Upper lobe of right lung (tissue), 1 donor: ENCODE results near the gene TM9SF4. TPM values are rescaled to one million over a fixed set of nuclear protein-coding genes. Genes with fewer than 3 reads are reported as not detected.

ENCODE experiments used
- ATAC-seq: fragments of 200-7000 bp; cut with Tn5 transposase; one replicate; pipeline ENCODE4 v1.9.1; 2020; ENCODE audit warnings: mild to moderate bottlenecking, moderate library complexity
- DNase-seq: peaks from one replicate; pipeline ENCODE4 v3.0.0-alpha.2; 2020
- H3K27ac ChIP-seq: fragments of 200-600 bp; one replicate; pipeline ENCODE4 v1.8.0; 2022
- H3K27me3 ChIP-seq: fragments of 200-600 bp; one replicate; pipeline ENCODE4 v1.8.0; 2022; ENCODE audit warnings: mild to moderate bottlenecking
- H3K36me3 ChIP-seq: fragments of 200-600 bp; one replicate; pipeline ENCODE4 v1.8.0; 2022
- H3K4me1 ChIP-seq: fragments of 200-600 bp; one replicate; pipeline ENCODE4 v1.8.0; 2022
- H3K4me3 ChIP-seq: fragments of 200-600 bp; one replicate; pipeline ENCODE4 v1.8.0; 2022; ENCODE audit warnings: mild to moderate bottlenecking
- H3K9me3 ChIP-seq: fragments of 200-600 bp; one replicate; pipeline ENCODE4 v1.8.0; 2022
- CTCF ChIP-seq: fragments of 200-600 bp; IDR thresholded peaks from one replicate; pipeline ENCODE4 v1.8.0; 2022; ENCODE audit warnings: antibody characterized with exemption
- intact Hi-C: fragments of 100-400 bp; cut with DNase I; formaldehyde crosslinking; loops from one replicate; pipeline ENCODE4 v1.11.0; 2022
- total RNA-seq: library from RNA; stranded (reverse); fragmentation: NEBNext Ultra II Directional; extraction: Animal tissue kit (Norgen Biotek cat#: 25700); gene quantifications from one replicate; pipeline ENCODE4 v1.2.1, GENCODE V29; 2021
- donor health status: DM: no; HTN: yes; CAD: no; lungs with severe emphysema.

TM9SF4 gene
- total RNA-seq, 1 donor from 2014 or later, result 49.2 TPM

GRCh38 chr20:32068174-32068573, 41.3 kb upstream of the TM9SF4 start:
- Histone ChIP-seq H3K27ac (no peak overlapping the region), H3K36me3 (no peaks in the 10 kb centered on the region), H3K9me3 (no peaks in the 10 kb centered on the region), H3K4me1 (no peaks in the 10 kb centered on the region), H3K4me3 (no peak overlapping the region), H3K27me3 (no peaks in the 10 kb centered on the region)
- TF ChIP-seq CTCF, result no peak
- ATAC-seq, result no peak
- intact Hi-C loops, result no loop called here
- DNase-seq, result no peak

- intact Hi-C loops, result no loop called here
- H3K27ac ChIP-seq, result no peak overlapping the region
These were observed 39.8 kb upstream of the TM9SF4 start for GRCh38 chr20:32069711-32070110.

GRCh38 chr20:32070282-32070681, 39.2 kb upstream of the TM9SF4 start:
- Histone ChIP-seq H3K27ac (no peak overlapping the region), H3K4me3 (no peak overlapping the region), H3K27me3 (no peaks in the 10 kb centered on the region), H3K4me1 (no peaks in the 10 kb centered on the region), H3K9me3 (no peaks in the 10 kb centered on the region), H3K36me3 (no peaks in the 10 kb centered on the region)
- ATAC-seq (no peak), DNase-seq (no peak)
- intact Hi-C loops, result no loop called here
- TF ChIP-seq CTCF, result no peak

More at GRCh38 chr20:32069711-32070110, 39.8 kb upstream of the TM9SF4 start:
- H3K4me3 ChIP-seq, result no peak overlapping the region
- no peaks in the 10 kb centered on the region for H3K4me1 ChIP-seq
- TF ChIP-seq CTCF, result no peak
- H3K27me3 ChIP-seq, result no peaks in the 10 kb centered on the region
- ATAC-seq (no peak), DNase-seq (no peak)
- no peaks in the 10 kb centered on the region for H3K9me3 ChIP-seq
- no peaks in the 10 kb centered on the region for H3K36me3 ChIP-seq

GRCh38 chr20:32070690-32071213, 38.8 kb upstream of the TM9SF4 start:
- Histone ChIP-seq H3K27me3 (no peaks in the 10 kb centered on the region), H3K4me3 (no peak overlapping the region), H3K27ac (no peak overlapping the region), H3K36me3 (no peaks in the 10 kb centered on the region), H3K9me3 (no peaks in the 10 kb centered on the region), H3K4me1 (no peaks in the 10 kb centered on the region)
- intact Hi-C loops, result no loop called here
- DNase-seq, result no peak
- no peak for ATAC-seq
- no peak for TF ChIP-seq CTCF

GRCh38 chr20:32071395-32072167, 37.9 kb upstream of the TM9SF4 start:
- Histone ChIP-seq H3K4me1 (no peaks in the 10 kb centered on the region), H3K9me3 (no peaks in the 10 kb centered on the region), H3K36me3 (no peaks in the 10 kb centered on the region), H3K27me3 (no peaks in the 10 kb centered on the region), H3K4me3 (no peak overlapping the region), H3K27ac (no peak overlapping the region)
- intact Hi-C loops, result no loop called here
- DNase-seq, result no peak
- ATAC-seq, result no peak
- no peak for TF ChIP-seq CTCF
